22Rv1 (cell line): Measurements from ENCODE around the gene PIK3C3.

ENCODE experiments used
- ZFX ChIP-seq: fragments of 450-650 bp; IDR thresholded peaks from 2 replicates; pipeline ENCODE4 v1.6.1; 2017; ENCODE audit warnings: antibody characterized with exemption, borderline replicate concordance
- TF ChIP-seq, protein P1 (sequence below): fragments of 450-650 bp; IDR thresholded peaks from 2 replicates; pipeline ENCODE4 v1.5.1; 2017; ENCODE audit warnings: mild to moderate bottlenecking

DNA sequence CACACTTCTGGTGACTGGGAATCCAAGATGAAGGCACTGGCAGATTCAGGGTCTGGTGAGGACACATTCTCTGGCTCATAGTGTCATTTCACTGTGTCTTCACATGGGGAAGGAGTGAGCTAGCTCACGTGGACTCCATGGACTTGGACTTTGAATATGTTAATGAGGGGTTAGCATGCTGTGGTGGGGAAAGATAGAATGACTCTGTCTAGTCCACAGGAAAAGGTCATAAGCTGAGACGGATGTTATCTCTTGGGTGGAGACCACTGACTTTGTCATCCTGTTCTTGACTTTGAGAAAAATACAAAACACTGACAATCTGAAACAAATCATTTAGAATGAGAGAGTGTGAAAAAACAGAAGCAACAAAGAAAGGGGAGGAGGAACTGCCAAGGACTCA is 145.9 kb downstream of the PIK3C3 start:
- TF ChIP-seq, protein P1, sequence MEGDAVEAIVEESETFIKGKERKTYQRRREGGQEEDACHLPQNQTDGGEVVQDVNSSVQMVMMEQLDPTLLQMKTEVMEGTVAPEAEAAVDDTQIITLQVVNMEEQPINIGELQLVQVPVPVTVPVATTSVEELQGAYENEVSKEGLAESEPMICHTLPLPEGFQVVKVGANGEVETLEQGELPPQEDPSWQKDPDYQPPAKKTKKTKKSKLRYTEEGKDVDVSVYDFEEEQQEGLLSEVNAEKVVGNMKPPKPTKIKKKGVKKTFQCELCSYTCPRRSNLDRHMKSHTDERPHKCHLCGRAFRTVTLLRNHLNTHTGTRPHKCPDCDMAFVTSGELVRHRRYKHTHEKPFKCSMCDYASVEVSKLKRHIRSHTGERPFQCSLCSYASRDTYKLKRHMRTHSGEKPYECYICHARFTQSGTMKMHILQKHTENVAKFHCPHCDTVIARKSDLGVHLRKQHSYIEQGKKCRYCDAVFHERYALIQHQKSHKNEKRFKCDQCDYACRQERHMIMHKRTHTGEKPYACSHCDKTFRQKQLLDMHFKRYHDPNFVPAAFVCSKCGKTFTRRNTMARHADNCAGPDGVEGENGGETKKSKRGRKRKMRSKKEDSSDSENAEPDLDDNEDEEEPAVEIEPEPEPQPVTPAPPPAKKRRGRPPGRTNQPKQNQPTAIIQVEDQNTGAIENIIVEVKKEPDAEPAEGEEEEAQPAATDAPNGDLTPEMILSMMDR: no peak
- no peak for TF ChIP-seq ZFX
